Measurements from ENCODE around the gene PAH. TPM values are rescaled to one million over a fixed set of nuclear protein-coding genes. Genes with fewer than 3 reads are reported as not detected.
"Not testable (repeated sequence)": the region's sequence is repeated elsewhere in the genome, so short reads cannot be mapped to it uniquely, and the experiment has no call there.

The PAH gene
- total RNA-seq, 1 donor from 2014 or later, result not detected

DNA sequence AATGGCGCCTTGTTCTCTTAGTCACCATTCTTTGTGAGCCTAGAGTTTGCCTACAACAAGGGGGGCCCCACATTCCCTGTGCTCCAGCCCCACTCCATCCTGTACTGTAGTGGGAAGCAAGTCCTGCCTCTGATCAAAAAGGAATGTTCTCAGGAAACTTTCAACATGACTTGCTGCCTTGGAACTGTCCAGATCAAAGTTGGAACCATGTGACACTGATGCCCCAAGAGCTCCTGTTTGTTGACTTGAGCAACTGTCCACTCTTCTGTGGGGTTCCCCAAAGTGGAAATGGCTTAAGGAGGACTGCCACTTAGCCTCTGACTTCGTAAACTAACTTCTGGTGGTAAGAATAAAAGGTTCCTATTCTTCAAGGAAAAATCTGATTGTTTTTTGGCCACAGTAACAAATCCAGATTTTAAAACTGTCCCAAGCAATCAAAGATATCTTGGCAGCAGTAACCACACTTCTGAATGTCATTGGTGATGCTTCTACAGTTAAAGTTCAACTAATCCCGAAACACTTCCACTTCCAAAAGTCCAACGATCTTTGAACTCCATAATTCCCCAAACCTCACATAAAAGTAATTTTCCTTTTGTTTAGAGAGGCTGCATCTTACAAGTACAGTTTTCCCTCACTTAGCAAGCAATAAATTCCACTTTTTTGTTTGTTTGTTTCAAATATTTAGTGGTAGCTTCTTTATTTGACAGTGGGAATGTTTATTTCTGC, 67.2 kb downstream of the PAH start:
- no peak for ATAC-seq
- no peak for DNase-seq
- intact Hi-C loops (cut with micrococcal nuclease), result no loop called here

DNA sequence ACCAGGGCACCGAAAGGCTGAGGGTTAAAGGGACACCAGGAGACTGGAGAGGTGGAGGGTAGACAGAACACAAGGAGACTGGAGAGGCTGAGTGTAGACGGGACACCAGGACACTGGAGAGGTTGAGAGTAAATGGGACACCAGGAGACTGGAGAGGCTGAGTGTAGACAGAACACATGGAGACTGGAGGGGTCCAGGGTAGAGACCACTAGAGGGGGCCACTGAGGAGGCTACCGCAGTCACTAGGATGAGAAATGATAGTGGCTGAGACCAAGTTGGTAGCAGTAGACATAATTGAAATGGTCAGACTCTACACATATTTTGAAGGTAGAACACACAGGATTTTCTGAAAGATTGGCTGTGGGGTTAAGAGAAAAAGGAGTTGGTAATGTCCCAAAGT, 68.2 kb downstream of the PAH start:
- no peak for DNase-seq
- ATAC-seq, result no peak
- intact Hi-C loops (cut with micrococcal nuclease), result no loop called here

DNA sequence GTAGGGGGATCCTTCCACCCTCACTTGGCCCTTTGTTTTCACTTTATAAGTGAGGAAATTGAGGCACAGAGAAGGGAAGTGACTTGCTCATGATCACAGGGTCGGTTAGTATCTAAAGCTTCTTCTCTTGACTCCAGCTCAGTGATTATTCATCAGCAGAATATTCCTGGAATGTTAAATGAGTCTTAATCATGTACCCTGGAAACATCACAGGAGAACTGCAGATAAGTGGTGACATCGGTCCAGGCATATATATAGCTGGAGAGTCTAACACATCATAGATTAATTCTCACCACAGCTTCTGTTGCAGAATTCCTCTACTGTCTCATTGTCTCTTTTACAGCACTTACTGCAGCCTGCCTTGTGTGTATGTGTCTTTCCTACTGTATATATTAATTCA, 69.9 kb downstream of the PAH start:
- intact Hi-C loops (cut with micrococcal nuclease), result no loop called here
- DNase-seq (no peak), ATAC-seq (no peak)

- ATAC-seq, result no peak
- intact Hi-C loops (cut with micrococcal nuclease), result no loop called here
- no peak for DNase-seq
These were observed 83.2 kb downstream of the PAH start for GRCh38 chr12:102833687-102834441.

DNA sequence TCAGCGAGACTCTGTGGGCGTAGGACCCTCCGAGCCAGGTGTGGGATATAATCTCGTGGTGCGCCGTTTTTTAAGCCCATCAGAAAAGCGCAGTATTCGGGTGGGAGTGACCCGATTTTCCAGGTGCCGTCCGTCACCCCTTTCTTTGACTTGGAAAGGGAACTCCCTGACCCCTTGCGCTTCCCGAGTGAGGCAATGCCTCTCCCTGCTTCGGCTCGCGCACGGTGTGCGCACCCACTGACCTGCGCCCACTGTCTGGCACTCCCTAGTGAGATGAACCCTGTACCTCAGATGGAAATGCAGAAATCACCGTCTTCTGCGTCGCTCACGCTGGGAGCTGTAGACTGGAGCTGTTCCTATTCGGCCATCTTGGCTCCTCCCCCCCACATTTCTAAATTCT, 84.2 kb downstream of the PAH start:
- ATAC-seq; intact Hi-C loops (cut with micrococcal nuclease); DNase-seq: not testable (repeated sequence)

DNA sequence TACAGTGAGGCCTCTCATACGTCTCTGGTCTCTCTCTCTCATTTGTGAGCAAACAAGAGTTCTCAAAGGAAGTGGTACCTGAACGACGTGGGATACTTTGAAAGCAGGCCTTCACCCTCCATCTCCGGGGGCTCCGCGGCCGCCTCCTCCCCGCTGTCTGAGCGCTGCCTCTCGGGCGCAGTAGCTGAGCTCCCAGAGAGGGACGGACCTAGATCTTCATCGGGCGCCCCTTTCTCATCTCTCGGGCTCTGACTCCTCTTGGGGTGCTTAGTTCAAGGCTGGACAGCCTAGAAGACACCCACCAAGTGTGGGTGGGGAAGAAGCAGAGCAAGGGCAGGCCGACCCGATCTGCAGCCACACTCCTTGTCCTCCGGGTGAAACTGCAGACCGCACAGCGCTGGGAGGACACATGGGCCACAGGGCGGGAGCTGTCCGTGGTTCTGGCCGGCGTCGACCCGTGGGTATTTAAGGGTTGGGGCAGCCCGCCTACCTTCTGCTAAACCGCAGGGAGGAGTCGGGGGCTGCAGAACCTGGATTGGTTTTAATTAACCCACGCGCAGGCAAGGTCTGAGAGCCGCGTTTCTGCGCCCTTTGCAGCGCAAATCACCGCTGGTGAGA, 92.7 kb downstream of the PAH start:
- DNase-seq (peak; percentile 40), ATAC-seq (peak; percentile 23)
- intact Hi-C loops (cut with micrococcal nuclease), result no loop called here

DNA sequence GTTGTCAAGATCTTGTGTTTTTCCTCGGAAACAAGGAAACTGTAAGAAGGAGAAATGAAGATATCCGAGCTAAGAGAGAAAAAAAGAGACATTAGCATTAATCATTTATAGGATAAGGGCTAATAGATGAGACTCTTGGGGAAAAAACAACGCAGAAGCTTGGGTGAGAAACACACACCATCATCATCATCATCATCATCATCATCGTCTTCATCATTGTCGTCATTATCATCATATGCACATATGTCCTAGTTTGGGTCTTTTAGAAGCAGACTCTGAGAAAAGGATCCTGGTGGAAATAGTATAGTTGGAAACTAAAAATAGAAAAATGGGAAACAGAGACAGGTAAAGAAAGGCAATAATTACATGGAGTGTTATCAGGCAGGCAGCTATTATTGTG, 95.9 kb downstream of the PAH start:
- ATAC-seq (no peak), DNase-seq (no peak)
- intact Hi-C loops (cut with micrococcal nuclease), result no loop called here

GRCh38 chr12:102816816-102817434, 100.1 kb downstream of the PAH start:
- DNase-seq (no peak), ATAC-seq (no peak)
- intact Hi-C loops (cut with micrococcal nuclease), result no loop called here

GRCh38 chr12:102814691-102815367, 102.2 kb downstream of the PAH start:
- DNase-seq (no peak), ATAC-seq (no peak)
- intact Hi-C loops (cut with micrococcal nuclease), result no loop called here

DNA sequence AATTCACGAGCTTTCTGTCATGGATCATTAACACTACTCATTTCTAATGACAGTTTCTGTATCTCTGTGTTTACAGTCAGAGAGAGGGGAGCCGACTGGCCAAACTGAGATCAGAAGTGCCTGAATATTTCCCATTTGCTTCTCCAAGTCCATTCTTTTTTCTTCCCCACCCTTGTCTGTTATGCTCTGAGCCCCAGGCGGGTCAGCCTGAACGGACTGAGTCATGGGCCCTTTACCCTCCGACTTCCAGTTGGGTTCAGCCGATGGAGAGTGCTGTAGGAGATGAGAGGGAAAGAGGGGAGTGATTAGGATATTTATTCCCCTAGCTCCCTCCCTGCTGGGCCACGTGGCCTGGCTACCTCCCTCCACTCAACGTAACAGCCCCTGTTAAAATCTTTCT, 104.7 kb downstream of the PAH start:
- intact Hi-C loops (cut with micrococcal nuclease), result no loop called here
- ATAC-seq (no peak), DNase-seq (no peak)

- ATAC-seq (no peak), DNase-seq (no peak)
- intact Hi-C loops (cut with micrococcal nuclease), result no loop called here
These were observed 105.8 kb downstream of the PAH start for GRCh38 chr12:102811110-102811737.

GRCh38 chr12:102808412-102808811, 108.6 kb downstream of the PAH start:
- no peak for DNase-seq
- intact Hi-C loops (cut with micrococcal nuclease), result no loop called here
- no peak for ATAC-seq

DNA sequence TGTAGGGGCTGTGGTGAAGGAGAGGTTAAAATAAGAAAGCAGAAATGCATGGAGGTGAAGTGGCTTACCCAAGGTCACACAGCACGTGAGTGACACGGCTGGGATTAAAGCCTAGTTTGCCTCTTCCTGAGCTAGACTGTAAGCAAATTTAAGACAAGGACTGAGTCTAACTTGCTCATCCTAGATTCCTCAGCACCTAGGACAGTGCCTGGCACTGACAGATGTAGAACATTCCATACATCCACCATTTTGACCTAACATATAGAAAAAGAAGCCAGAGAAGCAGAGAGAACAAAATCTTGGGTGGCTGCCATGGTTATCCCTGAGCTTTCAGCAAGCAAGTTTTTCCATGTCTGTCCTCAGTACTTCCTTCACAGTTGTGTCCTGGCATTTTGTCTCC, 110.5 kb downstream of the PAH start:
- intact Hi-C loops (cut with micrococcal nuclease), result no loop called here
- no peak for DNase-seq
- ATAC-seq, result no peak

DNA sequence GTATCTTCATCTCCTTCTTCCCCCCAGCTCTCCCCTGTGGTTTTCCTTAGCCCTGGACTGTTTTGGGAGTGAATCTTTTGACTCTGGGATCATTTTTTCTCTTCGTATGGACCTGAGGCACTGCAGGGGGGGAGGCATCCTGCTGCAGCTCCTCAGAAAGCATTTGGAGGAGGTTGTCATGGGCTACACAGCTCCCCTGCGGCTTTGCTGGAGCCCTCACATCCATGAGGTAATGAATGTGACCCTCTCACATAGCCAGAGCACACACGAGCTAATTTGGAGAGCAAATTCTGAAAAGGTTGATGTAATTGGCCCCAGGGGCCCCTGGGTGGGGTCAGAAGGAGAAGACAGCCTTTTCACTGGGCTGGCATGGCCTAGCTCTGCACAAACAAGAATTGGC, 110.9 kb downstream of the PAH start:
- intact Hi-C loops (cut with micrococcal nuclease), result no loop called here
- ATAC-seq (no peak), DNase-seq (no peak)

- no peak for DNase-seq
- no peak for ATAC-seq
- intact Hi-C loops (cut with micrococcal nuclease), result no loop called here
These were observed 116.5 kb downstream of the PAH start for GRCh38 chr12:102800565-102800964.

DNA sequence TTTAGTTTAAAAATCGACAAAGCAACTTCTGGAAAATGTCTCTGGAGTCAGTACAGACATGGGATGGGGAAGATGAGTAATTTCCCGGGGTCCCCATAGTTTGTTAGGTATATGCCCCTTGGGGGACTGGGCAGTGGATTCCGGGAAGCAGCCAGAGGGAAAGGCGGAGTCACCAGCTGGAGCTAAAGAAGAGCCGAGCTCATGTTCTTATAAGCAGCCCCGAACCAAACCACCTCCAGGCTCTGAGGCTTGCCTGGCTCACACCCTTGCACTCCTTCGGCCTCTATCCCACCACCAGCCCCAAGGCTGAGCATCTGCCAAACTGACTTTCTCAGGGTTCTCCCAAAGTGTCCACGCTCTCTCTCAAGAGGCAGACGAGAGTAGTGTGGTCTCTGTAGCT, 117.8 kb downstream of the PAH start:
- intact Hi-C loops (cut with micrococcal nuclease), result no loop called here
- DNase-seq (no peak), ATAC-seq (no peak)

DNA sequence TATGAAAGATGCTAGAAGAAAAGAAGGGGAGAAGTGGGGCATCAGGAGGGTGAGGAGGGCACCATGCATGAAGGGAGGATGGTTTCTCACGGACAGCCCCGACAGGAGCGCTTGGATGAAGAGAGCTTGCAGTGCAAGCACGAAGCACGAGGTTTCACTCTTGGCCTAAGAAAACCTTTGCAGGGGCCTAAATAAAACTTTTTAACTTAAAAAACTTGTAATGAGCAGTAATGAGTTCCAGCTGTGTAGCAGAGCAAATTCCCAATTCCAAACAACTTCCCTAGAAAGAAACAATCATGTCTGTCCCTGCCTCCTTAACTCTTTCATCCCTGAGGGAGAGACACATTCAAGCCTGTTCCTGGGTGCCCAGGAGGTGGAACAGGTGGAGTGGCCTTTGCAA, 119.5 kb downstream of the PAH start:
- ATAC-seq, result no peak

DNA sequence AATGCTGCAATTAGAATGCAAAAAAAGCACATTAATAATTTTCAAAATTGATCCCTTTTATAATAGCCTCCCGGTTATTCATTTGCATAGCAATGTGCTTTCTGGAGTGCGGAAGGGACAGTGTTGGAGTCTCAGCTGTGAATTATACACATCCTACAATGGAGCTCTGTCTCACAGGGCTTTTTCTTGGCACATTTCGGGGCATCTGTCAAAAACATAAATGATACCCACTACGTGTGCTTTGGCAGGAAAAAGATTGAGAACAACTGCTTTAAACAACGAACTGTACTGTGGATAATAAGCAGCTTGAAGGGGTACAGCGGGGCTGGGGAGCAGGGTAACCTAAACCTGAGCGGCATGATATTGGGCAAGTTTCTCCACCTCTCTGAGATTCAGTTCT, 123.1 kb downstream of the PAH start:
- DNase-seq, result no peak
- no peak for ATAC-seq
- intact Hi-C loops (cut with micrococcal nuclease), result no loop called here

More for the DNA sequence above, 119.5 kb downstream of the PAH start:
- intact Hi-C loops (cut with micrococcal nuclease), result no loop called here
- DNase-seq, result no peak
